PC-3 (cell line): ENCODE data around the gene CLTCL1. TPM values are rescaled to one million over a fixed set of nuclear protein-coding genes. Genes with fewer than 3 reads are reported as not detected.
A peak's percentile ranks its signal among the peaks of the same experiment; 100 is the strongest.
"Not testable (repeated sequence)": the region's sequence is repeated elsewhere in the genome, so short reads cannot be mapped to it uniquely, and the experiment has no call there.

Experiments used
- ATAC-seq: fragments of 200-7000 bp; cut with Tn5 transposase; 2 replicates; pipeline ENCODE4 v1.9.1; 2020; ENCODE audit warnings: mild to moderate bottlenecking, moderate library complexity
- BruUV-seq: library from RNA; stranded (reverse); fragments of 400-500 nt; replicated peaks from 2 replicates; lab custom pipeline; 2021; lab: Mats Ljungman, UMichigan
- CTCF ChIA-PET: fragments of 300-600 bp; sonication (Branson Sonifier 250); formaldehyde crosslinking; loops from one replicate; lab custom pipeline; 2022; ENCODE audit warnings: antibody characterized with exemption; lab: Charles Lee
- POLR2A ChIA-PET: fragments of 300-600 bp; sonication (Branson Sonifier 250); formaldehyde crosslinking; loops from one replicate; lab custom pipeline; 2022; ENCODE audit warnings: antibody characterized with exemption; ENCODE audit not compliant: unreplicated experiment; lab: Charles Lee
- DNase-seq: peaks from one replicate; pipeline ENCODE4 v3.0.0-alpha.2; 2015
- H2AFZ ChIP-seq: fragments of 300-600 bp; sonication (generic); 2 replicates; pipeline ENCODE4 v1.6.0; 2016; ENCODE audit warnings: antibody characterized with exemption, low read length
- H3F3A ChIP-seq: fragments of 300-600 bp; sonication (generic); one replicate; pipeline ENCODE4 v1.6.0; 2017; ENCODE audit warnings: antibody characterized with exemption, low read length, control low read depth, mild to moderate bottlenecking; ENCODE audit not compliant: unreplicated experiment
- H3K27ac ChIP-seq: fragments of 300-600 bp; sonication (generic); 2 replicates; pipeline ENCODE4 v1.5.1; 2016; ENCODE audit warnings: mild to moderate bottlenecking, low read length
- H3K27me3 ChIP-seq: fragments of 300-600 bp; sonication (generic); 2 replicates; pipeline ENCODE4 v1.6.1; 2016; ENCODE audit warnings: low read length, mixed read lengths
- H3K36me3 ChIP-seq: fragments of 300-600 bp; sonication (generic); 2 replicates; pipeline ENCODE4 v1.6.1; 2016; ENCODE audit warnings: low read depth, mixed run types, low read length, mixed read lengths
- H3K4me1 ChIP-seq: fragments of 300-600 bp; sonication (generic); 2 replicates; pipeline ENCODE4 v1.5.1; 2016; ENCODE audit warnings: low read length; ENCODE audit not compliant: insufficient read depth
- H3K4me2 ChIP-seq: fragments of 300-600 bp; sonication (generic); 2 replicates; pipeline ENCODE4 v1.6.0; 2016; ENCODE audit warnings: low read length
- H3K4me3 ChIP-seq: fragments of 300-600 bp; sonication (generic); 2 replicates; pipeline ENCODE4 v1.5.1; 2016; ENCODE audit warnings: mild to moderate bottlenecking, low read length, mixed read lengths
- H3K79me2 ChIP-seq: fragments of 300-600 bp; sonication (generic); 2 replicates; pipeline ENCODE4 v1.6.1; 2017; ENCODE audit warnings: low read length, mixed read lengths
- H3K9ac ChIP-seq: fragments of 300-600 bp; sonication (generic); 2 replicates; pipeline ENCODE4 v1.6.0; 2016; ENCODE audit warnings: mild to moderate bottlenecking, low read length
- H3K9me2 ChIP-seq: fragments of 300-600 bp; sonication (generic); replicated peaks from 2 replicates; pipeline ENCODE4 v1.6.1; 2016; ENCODE audit warnings: mixed run types, low read length, mixed read lengths
- H3K9me3 ChIP-seq: fragments of 300-600 bp; sonication (generic); 2 replicates; pipeline ENCODE4 v1.6.1; 2016; ENCODE audit warnings: low read length, mixed read lengths
- H4K20me1 ChIP-seq: fragments of 300-600 bp; sonication (generic); 2 replicates; pipeline ENCODE4 v1.6.1; 2016; ENCODE audit warnings: low read length, mixed read lengths
- CTCF ChIP-seq: fragments of 300-600 bp; sonication (generic); conservative IDR thresholded peaks from 2 replicates; pipeline ENCODE4 v1.5.1; 2017; ENCODE audit warnings: antibody characterized with exemption, low read depth, mild to moderate bottlenecking, low read length
- EZH2 ChIP-seq: fragments of 300-600 bp; sonication (generic); IDR thresholded peaks from one replicate; pipeline ENCODE4 v1.6.1; 2017; ENCODE audit warnings: antibody characterized with exemption, mild to moderate bottlenecking, low read length; ENCODE audit not compliant: unreplicated experiment
- EZH2phosphoT487 ChIP-seq: fragments of 300-600 bp; sonication (generic); IDR thresholded peaks from 2 replicates; pipeline ENCODE4 v1.6.1; 2018; ENCODE audit warnings: mild to moderate bottlenecking, antibody characterized with exemption, low read length, borderline replicate concordance
- intact Hi-C: fragments of 100-400 bp; cut with micrococcal nuclease; formaldehyde crosslinking; loops from 2 replicates; pipeline ENCODE4 v1.9.0; 2023
- total RNA-seq: library from RNA; depleted of rRNA; stranded (reverse); fragments of >200 nt; gene quantifications from 2 replicates; pipeline ENCODE4 v1.2.3, GENCODE V29; 2014

CLTCL1 gene
- total RNA-seq, 1 experiment from 2014 or later = 5.5 TPM

GRCh38 chr22:19287889-19288288 is 3.6 kb downstream of the CLTCL1 start:
- Histone ChIP-seq H3K4me2 (peak overlapping the region; percentile 22), H3K9ac (no peak overlapping the region), H4K20me1 (no peaks in the 10 kb centered on the region), H3K4me1 (peaks cover 47% of the 10 kb centered on the region), H3F3A (no peaks in the 10 kb centered on the region), H3K36me3 (no peaks in the 10 kb centered on the region), H3K79me2 (peaks cover 11% of the 10 kb centered on the region), H3K27me3 (no peaks in the 10 kb centered on the region), H3K9me2 (no peaks in the 10 kb centered on the region), H3K9me3 (no peaks in the 10 kb centered on the region), H2AFZ (no peak overlapping the region), H3K27ac (peak overlapping the region; percentile 36), H3K4me3 (no peak overlapping the region)
- BruUV-seq = no TSS peak
- DNase-seq = peak; percentile 44
- intact Hi-C loops = loop anchor here (2.0 kb wide), 1 partner anchor 109 kb away; the partner anchor contains the start of gene SLC25A1
- peak; percentile 52 for ATAC-seq
- ChIA-PET POLR2A (no interaction called here), CTCF (no interaction called here)
- no peak for TF ChIP-seq CTCF
- TF ChIP-seq EZH2 = no peak
- no peak for TF ChIP-seq EZH2phosphoT487

GRCh38 chr22:19287076-19287707 is 4.3 kb downstream of the CLTCL1 start:
- H3F3A ChIP-seq = no peaks in the 10 kb centered on the region
- peak; percentile 54 for DNase-seq
- H3K4me3 ChIP-seq = no peak overlapping the region
- peaks cover 41% of the 10 kb centered on the region for H3K4me1 ChIP-seq
- POLR2A ChIA-PET = no interaction called here
- peaks cover 11% of the 10 kb centered on the region for H3K79me2 ChIP-seq
- no peaks in the 10 kb centered on the region for H3K27me3 ChIP-seq
- H3K4me2 ChIP-seq = peak overlapping the region; percentile 22
- BruUV-seq = no TSS peak
- no peak overlapping the region for H2AFZ ChIP-seq
- TF ChIP-seq CTCF (no peak), EZH2phosphoT487 (no peak), EZH2 (no peak)
- no peaks in the 10 kb centered on the region for H3K9me2 ChIP-seq
- peak; percentile 39 for ATAC-seq
- peak overlapping the region; percentile 36 for H3K27ac ChIP-seq
- CTCF ChIA-PET = no interaction called here
- H3K9me3 ChIP-seq = no peaks in the 10 kb centered on the region
- H3K9ac ChIP-seq = no peak overlapping the region
- intact Hi-C loops = loop anchor here (2.0 kb wide), 1 partner anchor 108 kb away; the partner anchor contains the start of gene SLC25A1
- H4K20me1 ChIP-seq = no peaks in the 10 kb centered on the region
- H3K36me3 ChIP-seq = no peaks in the 10 kb centered on the region

DNA sequence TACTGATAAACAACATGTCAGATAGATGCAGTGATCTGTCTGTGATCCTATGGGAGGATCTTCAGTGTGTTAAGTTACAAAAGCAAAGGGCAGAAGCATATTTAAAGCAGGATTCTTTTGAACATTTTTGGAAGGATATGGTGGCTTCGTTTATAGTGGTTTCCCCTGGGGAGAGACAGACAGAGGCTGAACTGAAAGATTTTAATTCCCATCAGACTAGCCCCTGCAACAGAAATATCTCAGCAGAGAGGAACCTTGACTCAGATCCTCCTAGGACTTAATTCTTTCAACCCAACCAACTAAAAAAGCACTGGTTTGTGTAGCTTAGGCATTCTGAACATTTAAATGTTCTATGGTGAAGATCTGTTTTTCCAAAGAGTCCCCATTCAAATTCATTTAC is 5.7 kb downstream of the CLTCL1 start:
- Histone ChIP-seq H2AFZ (no peak overlapping the region), H3K4me2 (no peak overlapping the region), H3K79me2 (peaks cover 8% of the 10 kb centered on the region), H4K20me1 (no peaks in the 10 kb centered on the region), H3K36me3 (no peaks in the 10 kb centered on the region), H3K4me3 (no peak overlapping the region), H3K9me3 (no peaks in the 10 kb centered on the region), H3K9me2 (no peaks in the 10 kb centered on the region), H3K4me1 (peaks cover 38% of the 10 kb centered on the region), H3K27me3 (no peaks in the 10 kb centered on the region), H3F3A (no peaks in the 10 kb centered on the region), H3K27ac (no peak overlapping the region), H3K9ac (no peak overlapping the region)
- no peak for ATAC-seq
- intact Hi-C loops = loop anchor here (2.0 kb wide), 1 partner anchor 107 kb away; the partner anchor contains the start of gene SLC25A1
- POLR2A ChIA-PET = no interaction called here
- CTCF ChIA-PET = interaction anchor here (0.6 kb wide), 1 partner anchor 13 kb away, joined by 4 read pairs; no protein-coding TSS in a partner anchor
- no TSS peak for BruUV-seq
- TF ChIP-seq CTCF = no peak
- TF ChIP-seq EZH2phosphoT487 = no peak
- no peak for TF ChIP-seq EZH2
- DNase-seq = no peak

- DNase-seq, H2AFZ ChIP-seq, H3K9me3 ChIP-seq, ATAC-seq, H3K4me2 ChIP-seq, H3K9ac ChIP-seq, H4K20me1 ChIP-seq, BruUV-seq, H3K36me3 ChIP-seq, POLR2A ChIA-PET, CTCF ChIA-PET, H3K79me2 ChIP-seq, H3F3A ChIP-seq, H3K9me2 ChIP-seq, H3K4me3 ChIP-seq, H3K27me3 ChIP-seq, intact Hi-C loops, H3K4me1 ChIP-seq, H3K27ac ChIP-seq: not testable (repeated sequence)
Observed at GRCh38 chr22:19279143-19279542, 12.4 kb downstream of the CLTCL1 start.
